A673 (cell line): ENCODE measurements around the gene PTPRK. TPM values are rescaled to one million over a fixed set of nuclear protein-coding genes. Genes with fewer than 3 reads are reported as not detected.

Experiments
- BruUV-seq: library from RNA; stranded (reverse); fragments of 400-500 nt; replicated peaks from 2 replicates; lab custom pipeline; 2021; lab: Mats Ljungman, UMichigan
- CTCF ChIA-PET: fragments of 300-600 bp; sonication (Branson Sonifier 250); formaldehyde crosslinking; loops from one replicate; lab custom pipeline; 2022; ENCODE audit warnings: antibody characterized with exemption; lab: Charles Lee
- POLR2A ChIA-PET: fragments of 300-600 bp; sonication (Branson Sonifier 250); formaldehyde crosslinking; loops from one replicate; lab custom pipeline; 2022; ENCODE audit warnings: antibody characterized with exemption; ENCODE audit not compliant: low non-redundant PET; lab: Charles Lee
- DNase-seq: peaks from one replicate; pipeline ENCODE4 v3.0.0-alpha.2; 2015; ENCODE audit warnings: low spot score
- H3K27ac ChIP-seq: fragments of 200-600 bp; sonication (generic); 2 replicates; pipeline ENCODE4 v1.5.1; 2016; ENCODE audit warnings: mixed run types, low read depth, mild to moderate bottlenecking, mixed read lengths, antibody characterized with exemption, low read length; ENCODE audit not compliant: poor library complexity, severe bottlenecking
- H3K27me3 ChIP-seq: fragments of 200-600 bp; sonication (generic); replicated peaks from 2 replicates; pipeline ENCODE4 v1.6.1; 2017; ENCODE audit warnings: mixed run types, low read depth, mild to moderate bottlenecking, mixed read lengths, antibody characterized with exemption, low read length; ENCODE audit not compliant: insufficient read depth, poor library complexity
- H3K36me3 ChIP-seq: fragments of 200-600 bp; sonication (generic); 2 replicates; pipeline ENCODE4 v1.6.1; 2016; ENCODE audit warnings: mixed run types, mild to moderate bottlenecking, mixed read lengths, antibody characterized with exemption, low read length; ENCODE audit not compliant: insufficient read depth, poor library complexity, severe bottlenecking
- H3K4me1 ChIP-seq: fragments of 200-600 bp; sonication (generic); 2 replicates; pipeline ENCODE4 v1.6.1; 2017; ENCODE audit warnings: mixed run types, mild to moderate bottlenecking, mixed read lengths, antibody characterized with exemption, low read length; ENCODE audit not compliant: insufficient read depth, poor library complexity, severe bottlenecking
- H3K4me3 ChIP-seq: fragments of 200-600 bp; sonication (generic); 2 replicates; pipeline ENCODE4 v1.5.1; 2016; ENCODE audit warnings: low read depth, mixed run types, mild to moderate bottlenecking, mixed read lengths, low read length; ENCODE audit not compliant: poor library complexity, severe bottlenecking
- H3K9me3 ChIP-seq: fragments of 200-600 bp; sonication (generic); 2 replicates; pipeline ENCODE4 v1.6.1; 2016; ENCODE audit warnings: mixed run types, low read depth, mild to moderate bottlenecking, mixed read lengths, antibody characterized with exemption, low read length; ENCODE audit not compliant: poor library complexity, severe bottlenecking
- EZH2 ChIP-seq: fragments of 200-600 bp; sonication (generic); IDR thresholded peaks from 2 replicates; pipeline ENCODE4 v1.6.1; 2017; ENCODE audit warnings: borderline replicate concordance, low read depth, mild to moderate bottlenecking, mixed read lengths, antibody characterized with exemption, low read length; ENCODE audit not compliant: poor library complexity, severe bottlenecking
- intact Hi-C: fragments of 100-400 bp; cut with micrococcal nuclease; formaldehyde crosslinking; loops from one replicate; pipeline ENCODE4 v1.10.0; 2022; ENCODE audit not compliant: unreplicated experiment
- total RNA-seq: library from RNA; stranded (reverse); gene quantifications from 2 replicates; pipeline ENCODE4 v1.2.3, GENCODE V29; 2021
- TF ChIP-seq, protein P1 (sequence below): fragments of 300-800, 200-600 bp; sonication (generic); conservative IDR thresholded peaks from 2 replicates; pipeline ENCODE4 v1.5.1; 2017; ENCODE audit warnings: low read depth, mild to moderate bottlenecking, antibody characterized with exemption, low read length, moderate library complexity, mixed read lengths

The PTPRK gene
- total RNA-seq, 1 experiment from 2014 or later: 77.3 TPM

DNA sequence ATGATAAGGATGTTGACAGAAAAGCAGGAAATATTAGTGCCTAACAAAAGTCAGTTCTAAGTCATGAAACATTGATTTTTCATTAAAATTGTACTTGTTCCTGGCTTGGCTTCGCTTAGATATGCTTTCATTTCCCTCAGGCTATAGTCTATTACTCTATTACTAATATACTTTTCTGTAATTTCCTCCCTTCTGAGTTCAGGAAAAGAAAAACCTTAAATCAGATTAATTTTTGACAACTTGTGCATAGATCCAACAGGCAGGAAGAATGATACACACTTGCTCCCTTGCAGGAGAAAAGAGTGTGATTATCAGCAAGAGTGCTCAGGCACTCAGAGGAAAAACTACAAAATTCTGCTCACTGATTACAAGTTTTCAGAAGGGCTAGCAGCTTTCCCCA lies 474.4 kb downstream of the PTPRK start:
- intact Hi-C loops: no loop called here
- Histone ChIP-seq H3K27me3 (no peaks in the 10 kb centered on the region), H3K36me3 (no peaks in the 10 kb centered on the region), H3K4me3 (no peak overlapping the region), H3K9me3 (no peaks in the 10 kb centered on the region), H3K4me1 (peaks cover 18% of the 10 kb centered on the region), H3K27ac (peak overlapping the region; percentile 18)
- ChIA-PET CTCF (no interaction called here), POLR2A (no interaction called here)
- no TSS peak for BruUV-seq
- DNase-seq: peak; percentile 53
- no peak for TF ChIP-seq EZH2
- TF ChIP-seq, protein P1, sequence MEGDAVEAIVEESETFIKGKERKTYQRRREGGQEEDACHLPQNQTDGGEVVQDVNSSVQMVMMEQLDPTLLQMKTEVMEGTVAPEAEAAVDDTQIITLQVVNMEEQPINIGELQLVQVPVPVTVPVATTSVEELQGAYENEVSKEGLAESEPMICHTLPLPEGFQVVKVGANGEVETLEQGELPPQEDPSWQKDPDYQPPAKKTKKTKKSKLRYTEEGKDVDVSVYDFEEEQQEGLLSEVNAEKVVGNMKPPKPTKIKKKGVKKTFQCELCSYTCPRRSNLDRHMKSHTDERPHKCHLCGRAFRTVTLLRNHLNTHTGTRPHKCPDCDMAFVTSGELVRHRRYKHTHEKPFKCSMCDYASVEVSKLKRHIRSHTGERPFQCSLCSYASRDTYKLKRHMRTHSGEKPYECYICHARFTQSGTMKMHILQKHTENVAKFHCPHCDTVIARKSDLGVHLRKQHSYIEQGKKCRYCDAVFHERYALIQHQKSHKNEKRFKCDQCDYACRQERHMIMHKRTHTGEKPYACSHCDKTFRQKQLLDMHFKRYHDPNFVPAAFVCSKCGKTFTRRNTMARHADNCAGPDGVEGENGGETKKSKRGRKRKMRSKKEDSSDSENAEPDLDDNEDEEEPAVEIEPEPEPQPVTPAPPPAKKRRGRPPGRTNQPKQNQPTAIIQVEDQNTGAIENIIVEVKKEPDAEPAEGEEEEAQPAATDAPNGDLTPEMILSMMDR: no peak

DNA sequence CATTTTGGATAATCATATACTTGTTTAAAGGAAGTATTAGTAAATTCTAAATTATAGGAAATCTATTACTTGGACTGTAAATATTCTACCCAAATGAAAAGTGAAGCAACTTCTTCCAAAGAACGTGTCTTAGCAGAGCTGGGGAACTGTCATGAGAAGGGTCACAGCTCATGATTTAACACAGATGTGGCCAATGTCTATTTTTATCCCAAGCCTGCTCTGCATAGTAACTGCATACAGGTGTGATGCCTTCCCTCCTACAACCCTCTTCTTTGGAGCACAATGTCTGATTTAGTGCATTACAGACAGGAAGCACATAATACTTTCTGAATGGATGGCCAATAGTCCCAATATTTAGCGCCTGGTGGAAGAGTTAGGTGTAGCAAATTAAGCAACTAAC lies 480.9 kb downstream of the PTPRK start:
- ChIA-PET POLR2A (no interaction called here), CTCF (interaction anchor here (0.6 kb wide), 1 partner anchor 1714 kb away, joined by 5 read pairs; no protein-coding TSS in a partner anchor)
- no peaks in the 10 kb centered on the region for H3K9me3 ChIP-seq
- intact Hi-C loops: no loop called here
- H3K27me3 ChIP-seq: no peaks in the 10 kb centered on the region
- peaks cover 30% of the 10 kb centered on the region for H3K4me1 ChIP-seq
- no peak overlapping the region for H3K27ac ChIP-seq
- no peaks in the 10 kb centered on the region for H3K36me3 ChIP-seq
- TF ChIP-seq, protein P1: no peak
- no peak for TF ChIP-seq EZH2
- DNase-seq: no peak
- no peak overlapping the region for H3K4me3 ChIP-seq
- no TSS peak for BruUV-seq

DNA sequence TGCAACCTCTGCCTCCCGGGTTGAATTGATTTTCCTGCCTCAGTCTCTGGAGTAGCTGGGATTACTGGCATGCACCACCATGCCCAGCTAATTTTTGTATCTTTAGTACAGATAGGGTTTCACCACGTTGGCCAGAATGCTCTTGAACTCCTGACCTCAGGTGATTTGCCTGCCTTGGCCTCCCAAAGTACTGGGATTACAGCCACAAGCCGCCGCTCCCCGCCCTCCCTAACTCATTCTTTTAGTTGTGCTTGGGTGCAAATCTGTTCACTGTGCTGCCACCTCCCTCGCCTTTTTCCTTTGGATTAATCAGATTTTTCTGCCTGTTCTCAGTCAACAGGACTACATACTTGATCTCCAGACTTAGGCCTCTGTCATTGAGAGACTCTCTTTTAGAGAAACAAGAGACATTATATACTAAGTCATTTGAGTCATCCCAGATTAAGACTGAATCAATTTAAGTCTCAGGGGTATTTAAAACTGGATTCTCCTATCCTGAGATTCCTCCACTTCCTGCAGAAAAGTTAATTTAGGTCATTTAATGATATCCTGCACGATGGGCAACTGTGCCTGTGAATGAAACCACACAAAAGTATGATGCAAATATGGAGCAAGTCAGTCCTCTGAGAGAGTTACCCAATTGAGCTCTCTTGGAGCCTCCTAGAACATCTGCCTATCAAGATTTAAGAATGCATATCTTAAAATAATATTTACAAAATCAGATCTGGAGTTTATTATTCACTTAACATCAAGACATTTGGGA lies 483.4 kb downstream of the PTPRK start:
- Histone ChIP-seq H3K4me3 (no peak overlapping the region), H3K27me3 (no peaks in the 10 kb centered on the region), H3K27ac (peak overlapping the region; percentile 75), H3K4me1 (peaks cover 30% of the 10 kb centered on the region), H3K36me3 (no peaks in the 10 kb centered on the region), H3K9me3 (no peaks in the 10 kb centered on the region)
- BruUV-seq: no TSS peak
- no peak for TF ChIP-seq EZH2
- TF ChIP-seq, protein P1: no peak
- POLR2A ChIA-PET: no interaction called here
- DNase-seq: peak; percentile 77
- CTCF ChIA-PET: no interaction called here
- intact Hi-C loops: no loop called here
